Hepatocyte (in vitro differentiated cells): ENCODE results near the gene FALEC. TPM values are rescaled to one million over a fixed set of nuclear protein-coding genes. Genes with fewer than 3 reads are reported as not detected.
A peak's percentile ranks its signal among the peaks of the same experiment; 100 is the strongest.

ENCODE experiments used
- DNase-seq: peaks from one replicate; pipeline ENCODE4 v3.0.0-alpha.2; 2016; ENCODE audit warnings: low spot score
- H2AFZ ChIP-seq: fragments of 200-600 bp; sonication (generic); 2 replicates; pipeline ENCODE4 v1.6.0; 2016; ENCODE audit warnings: antibody characterized with exemption, mild to moderate bottlenecking
- H3K27ac ChIP-seq: fragments of 200-600 bp; sonication (generic); 2 replicates; pipeline ENCODE4 v1.5.1; 2016; ENCODE audit warnings: mild to moderate bottlenecking
- H3K27me3 ChIP-seq: fragments of 200-600 bp; sonication (generic); 2 replicates; pipeline ENCODE4 v1.6.1; 2016
- H3K36me3 ChIP-seq: fragments of 200-600 bp; sonication (generic); replicated peaks from 2 replicates; pipeline ENCODE4 v1.5.1; 2016; ENCODE audit warnings: low read depth; ENCODE audit not compliant: insufficient read depth
- H3K4me1 ChIP-seq: fragments of 200-600 bp; sonication (generic); 2 replicates; pipeline ENCODE4 v1.5.1; 2016; ENCODE audit warnings: mild to moderate bottlenecking, moderate library complexity; ENCODE audit not compliant: insufficient read depth
- H3K4me2 ChIP-seq: fragments of 200-600 bp; sonication (generic); 2 replicates; pipeline ENCODE4 v1.6.0; 2016
- H3K4me3 ChIP-seq: fragments of 200-600 bp; sonication (generic); 2 replicates; pipeline ENCODE4 v1.5.1; 2016; ENCODE audit warnings: mild to moderate bottlenecking
- H3K79me2 ChIP-seq: fragments of 200-600 bp; sonication (generic); 2 replicates; pipeline ENCODE4 v1.6.0; 2017; ENCODE audit warnings: mild to moderate bottlenecking
- H3K9me2 ChIP-seq: fragments of 200-600 bp; sonication (generic); replicated peaks from 2 replicates; pipeline ENCODE4 v1.6.0; 2017; ENCODE audit warnings: mild to moderate bottlenecking; ENCODE audit not compliant: insufficient read depth
- H3K9me3 ChIP-seq: fragments of 200-600 bp; sonication (generic); 2 replicates; pipeline ENCODE4 v1.5.1; 2016; ENCODE audit warnings: low read depth, mild to moderate bottlenecking
- H4K20me1 ChIP-seq: fragments of 200-600 bp; sonication (generic); 2 replicates; pipeline ENCODE4 v1.6.0; 2016; ENCODE audit warnings: mild to moderate bottlenecking; ENCODE audit not compliant: insufficient read depth, poor library complexity, severe bottlenecking
- CTCF ChIP-seq: fragments of 200-600 bp; sonication (generic); IDR thresholded peaks from 2 replicates; pipeline ENCODE4 v1.5.1; 2016; ENCODE audit warnings: antibody characterized with exemption, mild to moderate bottlenecking; ENCODE audit not compliant: poor library complexity
- EZH2 ChIP-seq: fragments of 200-600 bp; sonication (generic); IDR thresholded peaks from 2 replicates; pipeline ENCODE4 v1.6.1; 2016; ENCODE audit warnings: antibody characterized with exemption, mild to moderate bottlenecking, borderline replicate concordance
- EZH2phosphoT487 ChIP-seq: fragments of 200-600 bp; sonication (generic); IDR thresholded peaks from one replicate; pipeline ENCODE4 v1.6.1; 2018; ENCODE audit warnings: antibody characterized with exemption, mild to moderate bottlenecking, low read depth, moderate library complexity; ENCODE audit not compliant: unreplicated experiment, severe bottlenecking
- WGBS: methylation state at CpG from one replicate; pipeline ENCODE4 v1.1.6; 2016; ENCODE audit warnings: low lambda C conversion rate; ENCODE audit errors: missing lambda C conversion rate; 5-methylcytosine and 5-hydroxymethylcytosine counted together
- polyA plus RNA-seq: library from polyadenylated mRNA; unstranded; fragments of >200 nt; fragmentation: Nextera tagmentation; extraction: Ambion mirVana; gene quantifications from 2 replicates; pipeline ENCODE4 v1.2.1, GENCODE V29; 2016
- total RNA-seq: library from RNA; depleted of rRNA; stranded (reverse); fragments of >200 nt; gene quantifications from 2 replicates; pipeline ENCODE4 v1.2.3, GENCODE V29; 2014

FALEC gene
- total and polyA plus RNA-seq, 2 experiments from 2014 or later, result 0.39 TPM; not detected in 1

GRCh38 chr1:150553392-150554085 is 38.0 kb downstream of the FALEC start:
- Histone ChIP-seq H3K4me2 (no peak overlapping the region), H3K27me3 (no peaks in the 10 kb centered on the region), H2AFZ (no peak overlapping the region), H3K36me3 (no peaks in the 10 kb centered on the region), H3K27ac (peak overlapping the region; percentile 82), H3K79me2 (peaks cover 6% of the 10 kb centered on the region), H3K4me3 (no peak overlapping the region), H3K4me1 (peaks cover 23% of the 10 kb centered on the region), H3K9me3 (no peaks in the 10 kb centered on the region), H3K9me2 (no peaks in the 10 kb centered on the region), H4K20me1 (no peaks in the 10 kb centered on the region)
- TF ChIP-seq CTCF (no peak), EZH2phosphoT487 (no peak), EZH2 (no peak)
- DNase-seq, result no peak
- WGBS, result 98% methylated on average over 15 of the region's 23 CpGs

DNA sequence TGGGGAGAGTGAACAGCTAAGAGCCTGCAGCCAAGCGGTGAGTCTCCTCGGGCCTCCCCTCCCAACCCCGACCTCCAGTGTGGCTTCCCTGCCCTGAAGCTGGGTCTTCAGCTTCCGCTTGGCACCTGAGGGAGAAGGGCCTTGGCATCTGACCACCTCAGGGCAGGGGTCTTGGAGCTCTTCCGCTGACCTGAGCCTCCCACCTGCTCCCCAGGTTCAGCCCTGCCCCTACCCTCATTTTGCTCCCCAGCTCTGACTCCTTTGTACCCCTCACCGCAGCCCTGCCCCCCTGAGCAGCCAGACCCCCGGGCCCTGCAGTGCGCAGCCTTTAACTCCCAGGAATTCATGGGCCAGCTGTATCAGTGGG is 38.5 kb downstream of the FALEC start:
- H2AFZ ChIP-seq, result no peak overlapping the region
- DNase-seq, result no peak
- H4K20me1 ChIP-seq, result no peaks in the 10 kb centered on the region
- peaks cover 23% of the 10 kb centered on the region for H3K4me1 ChIP-seq
- no peak overlapping the region for H3K27ac ChIP-seq
- 95% methylated on average over 6 of the region's 8 CpGs for WGBS
- no peak overlapping the region for H3K4me3 ChIP-seq
- no peak overlapping the region for H3K4me2 ChIP-seq
- no peak for TF ChIP-seq EZH2
- no peak for TF ChIP-seq EZH2phosphoT487
- no peak for TF ChIP-seq CTCF
- no peaks in the 10 kb centered on the region for H3K36me3 ChIP-seq
- H3K79me2 ChIP-seq, result peaks cover 9% of the 10 kb centered on the region
- H3K9me2 ChIP-seq, result no peaks in the 10 kb centered on the region
- no peaks in the 10 kb centered on the region for H3K9me3 ChIP-seq
- H3K27me3 ChIP-seq, result no peaks in the 10 kb centered on the region

GRCh38 chr1:150555198-150555970 is 39.8 kb downstream of the FALEC start:
- Histone ChIP-seq H3K27ac (no peak overlapping the region), H3K9me3 (no peaks in the 10 kb centered on the region), H3K4me2 (no peak overlapping the region), H3K4me3 (no peak overlapping the region), H3K79me2 (peaks cover 20% of the 10 kb centered on the region), H4K20me1 (no peaks in the 10 kb centered on the region), H3K27me3 (no peaks in the 10 kb centered on the region), H3K9me2 (no peaks in the 10 kb centered on the region), H3K4me1 (peaks cover 26% of the 10 kb centered on the region), H2AFZ (no peak overlapping the region), H3K36me3 (no peaks in the 10 kb centered on the region)
- TF ChIP-seq CTCF (no peak), EZH2phosphoT487 (no peak), EZH2 (no peak)
- DNase-seq, result no peak
- WGBS, result 94% methylated on average over 19 of the region's 19 CpGs
